Muscle layer of duodenum (tissue), 2 donors: ENCODE measurements around the gene PPP1R3G.

Experiments used
- H3K27ac ChIP-seq: one replicate; pipeline ENCODE4 v1.7.0; 2013; ENCODE audit warnings: mild to moderate bottlenecking, low read length
- H3K27me3 ChIP-seq: one replicate; pipeline ENCODE4 v1.7.0; 2013; ENCODE audit warnings: low read depth, mild to moderate bottlenecking, control low read depth, low read length
- H3K36me3 ChIP-seq, 2 donors: one replicate each; pipeline ENCODE4 v1.7.0; 2013; ENCODE audit warnings: low read length in 2 of 2, control low read depth in 1 of 2, mild to moderate bottlenecking in 1 of 2; ENCODE audit not compliant: insufficient read depth in 2 of 2, control insufficient read depth in 1 of 2
- H3K4me1 ChIP-seq, 2 donors: one replicate each; pipeline ENCODE4 v1.7.0; 2013; ENCODE audit warnings: low read length in 2 of 2, mild to moderate bottlenecking in 2 of 2, control low read depth in 1 of 2, moderate library complexity in 1 of 2; ENCODE audit not compliant: insufficient read depth in 2 of 2, control insufficient read depth in 1 of 2
- H3K4me3 ChIP-seq, 2 donors: one replicate each; pipeline ENCODE4 v1.7.0; 2013; ENCODE audit warnings: low read length in 2 of 2, low read depth in 1 of 2, mild to moderate bottlenecking in 1 of 2
- H3K9me3 ChIP-seq, 2 donors: one replicate each; pipeline ENCODE4 v1.7.0; 2013; ENCODE audit warnings: low read length in 2 of 2, control low read depth in 1 of 2, mild to moderate bottlenecking in 1 of 2; ENCODE audit not compliant: control insufficient read depth in 1 of 2
- donor health status: healthy.

Gene PPP1R3G

GRCh38 chr6:5121479-5121878 lies 36.3 kb downstream of the PPP1R3G start:
- Histone ChIP-seq H3K4me1 (no peaks in the 10 kb centered on the region), H3K4me3 (no peak overlapping the region), H3K27me3 (no peaks in the 10 kb centered on the region), H3K9me3 (no peaks in the 10 kb centered on the region), H3K27ac (no peak overlapping the region), H3K36me3 (no peaks in the 10 kb centered on the region)

GRCh38 chr6:5121956-5122355 lies 36.8 kb downstream of the PPP1R3G start:
- no peak overlapping the region for H3K27ac ChIP-seq
- H3K4me1 ChIP-seq = no peaks in the 10 kb centered on the region
- H3K27me3 ChIP-seq = no peaks in the 10 kb centered on the region
- H3K36me3 ChIP-seq = no peaks in the 10 kb centered on the region
- H3K4me3 ChIP-seq = no peak overlapping the region
- no peaks in the 10 kb centered on the region for H3K9me3 ChIP-seq

- H3K4me3 ChIP-seq = no peak overlapping the region
- H3K9me3 ChIP-seq = no peaks in the 10 kb centered on the region
- H3K4me1 ChIP-seq = no peaks in the 10 kb centered on the region
- no peak overlapping the region for H3K27ac ChIP-seq
- no peaks in the 10 kb centered on the region for H3K27me3 ChIP-seq
- no peaks in the 10 kb centered on the region for H3K36me3 ChIP-seq
Measured at GRCh38 chr6:5122504-5123112, 37.5 kb downstream of the PPP1R3G start.

- Histone ChIP-seq H3K4me3 (no peak overlapping the region), H3K4me1 (no peaks in the 10 kb centered on the region), H3K36me3 (no peaks in the 10 kb centered on the region), H3K27ac (no peak overlapping the region), H3K9me3 (no peaks in the 10 kb centered on the region), H3K27me3 (no peaks in the 10 kb centered on the region)
Measured at GRCh38 chr6:5123296-5124143, 38.4 kb downstream of the PPP1R3G start.

- Histone ChIP-seq H3K27me3 (no peaks in the 10 kb centered on the region), H3K9me3 (no peaks in the 10 kb centered on the region), H3K4me3 (no peak overlapping the region), H3K4me1 (no peaks in the 10 kb centered on the region), H3K36me3 (no peaks in the 10 kb centered on the region), H3K27ac (no peak overlapping the region)
Measured at GRCh38 chr6:5124526-5124925, 39.4 kb downstream of the PPP1R3G start.

- Histone ChIP-seq H3K9me3 (no peaks in the 10 kb centered on the region), H3K27ac (no peak overlapping the region), H3K4me1 (no peaks in the 10 kb centered on the region), H3K4me3 (no peak overlapping the region), H3K27me3 (no peaks in the 10 kb centered on the region), H3K36me3 (no peaks in the 10 kb centered on the region)
Measured at GRCh38 chr6:5125152-5126006, 40.2 kb downstream of the PPP1R3G start.

- no peaks in the 10 kb centered on the region for H3K36me3 ChIP-seq
- no peak overlapping the region for H3K4me3 ChIP-seq
- no peaks in the 10 kb centered on the region for H3K4me1 ChIP-seq
- H3K27me3 ChIP-seq = no peaks in the 10 kb centered on the region
- H3K9me3 ChIP-seq = no peaks in the 10 kb centered on the region
- no peak overlapping the region for H3K27ac ChIP-seq
Measured at GRCh38 chr6:5126214-5126613, 41.1 kb downstream of the PPP1R3G start.

- Histone ChIP-seq H3K27me3 (no peaks in the 10 kb centered on the region), H3K36me3 (no peaks in the 10 kb centered on the region), H3K4me3 (no peak overlapping the region), H3K9me3 (no peaks in the 10 kb centered on the region), H3K27ac (no peak overlapping the region), H3K4me1 (no peaks in the 10 kb centered on the region)
Measured at GRCh38 chr6:5127106-5127687, 42.1 kb downstream of the PPP1R3G start.

- no peak overlapping the region for H3K27ac ChIP-seq
Measured at GRCh38 chr6:5128351-5128750, 43.2 kb downstream of the PPP1R3G start.

GRCh38 chr6:5130135-5130866 lies 45.2 kb downstream of the PPP1R3G start:
- Histone ChIP-seq H3K4me3 (no peak overlapping the region), H3K4me1 (no peaks in the 10 kb centered on the region), H3K27me3 (no peaks in the 10 kb centered on the region), H3K36me3 (no peaks in the 10 kb centered on the region), H3K9me3 (no peaks in the 10 kb centered on the region), H3K27ac (no peak overlapping the region)

More at GRCh38 chr6:5128351-5128750, 43.2 kb downstream of the PPP1R3G start:
- Histone ChIP-seq H3K27me3 (no peaks in the 10 kb centered on the region), H3K4me3 (no peak overlapping the region), H3K4me1 (no peaks in the 10 kb centered on the region), H3K9me3 (no peaks in the 10 kb centered on the region), H3K36me3 (no peaks in the 10 kb centered on the region)
